Hematopoietic multipotent progenitor cell treated with erythropoietin and hydrocortisone succinate and interleukin-3 and kit ligand, for 6 days (in vitro differentiated cells): ENCODE data around the gene CRACDL.

Experiments
- DNase-seq: peaks from one replicate; pipeline ENCODE4 v3.0.0-alpha.2; 2015

Gene CRACDL

DNA sequence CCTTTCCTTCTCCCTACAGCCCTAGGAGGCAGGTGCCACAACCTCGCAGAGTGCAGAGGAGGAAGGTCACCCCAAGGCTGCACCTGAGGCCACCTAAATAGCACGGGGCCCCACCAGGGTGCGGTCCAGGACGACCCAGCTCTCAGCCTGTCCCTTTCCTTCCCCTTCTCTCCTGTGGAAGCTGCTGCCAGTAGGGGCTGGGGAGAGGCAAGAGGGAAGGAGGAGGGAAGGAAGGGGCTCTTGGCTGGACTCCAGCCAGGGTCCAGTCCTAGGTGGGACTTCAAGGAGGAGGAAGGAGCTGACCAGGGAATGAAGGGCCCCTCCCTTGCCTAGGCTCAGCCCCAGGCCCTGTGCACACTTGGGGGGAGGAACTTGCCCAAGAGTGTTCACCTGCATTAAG is 11.1 kb downstream of the CRACDL start:
- DNase-seq = no peak

- DNase-seq = no peak
Measured at GRCh38 chr2:98924038-98924830, 11.8 kb downstream of the CRACDL start.

- no peak for DNase-seq
Measured at GRCh38 chr2:98923244-98923940, 12.6 kb downstream of the CRACDL start.

DNA sequence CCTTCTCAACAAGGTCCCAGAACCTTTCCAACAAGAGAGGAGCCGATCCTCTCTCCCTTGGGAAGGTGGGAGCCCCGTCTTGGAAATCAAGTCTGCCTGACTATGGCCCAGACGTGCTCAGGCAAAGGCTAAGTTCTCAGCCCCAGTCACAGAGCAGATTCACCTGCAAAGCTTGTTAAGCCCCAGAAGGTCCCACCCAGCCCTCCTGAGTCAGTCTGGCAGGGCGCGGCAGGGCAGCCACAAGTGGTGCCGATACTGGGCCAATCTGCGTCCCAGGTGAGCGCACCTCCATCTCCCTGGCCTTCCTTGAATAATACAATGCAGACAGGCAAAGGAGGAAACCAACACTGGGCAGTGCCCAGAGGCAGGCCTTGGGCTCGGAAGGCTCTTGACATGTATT is 15.0 kb downstream of the CRACDL start:
- DNase-seq = no peak

DNA sequence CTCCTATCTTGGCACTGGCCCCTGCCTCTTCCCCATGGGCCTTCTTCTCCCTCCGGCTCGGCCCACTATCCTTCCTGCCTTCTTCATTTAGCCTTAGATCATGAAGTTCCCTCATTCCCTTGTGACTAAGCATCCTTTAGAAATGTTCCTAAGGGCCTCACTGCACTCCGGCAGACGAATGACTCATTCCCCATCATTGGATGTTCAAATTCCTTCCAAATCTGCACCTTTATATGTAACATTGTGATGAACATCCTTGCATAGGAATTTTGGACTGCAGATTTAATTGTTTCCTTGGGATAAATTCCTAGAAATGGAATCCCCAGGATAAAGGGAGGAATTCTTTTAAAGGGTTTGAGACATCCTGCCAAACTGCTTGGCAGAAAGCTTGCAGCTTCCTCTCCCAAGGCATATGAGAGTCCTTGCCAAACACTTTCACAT is 19.0 kb downstream of the CRACDL start:
- no peak for DNase-seq

DNA sequence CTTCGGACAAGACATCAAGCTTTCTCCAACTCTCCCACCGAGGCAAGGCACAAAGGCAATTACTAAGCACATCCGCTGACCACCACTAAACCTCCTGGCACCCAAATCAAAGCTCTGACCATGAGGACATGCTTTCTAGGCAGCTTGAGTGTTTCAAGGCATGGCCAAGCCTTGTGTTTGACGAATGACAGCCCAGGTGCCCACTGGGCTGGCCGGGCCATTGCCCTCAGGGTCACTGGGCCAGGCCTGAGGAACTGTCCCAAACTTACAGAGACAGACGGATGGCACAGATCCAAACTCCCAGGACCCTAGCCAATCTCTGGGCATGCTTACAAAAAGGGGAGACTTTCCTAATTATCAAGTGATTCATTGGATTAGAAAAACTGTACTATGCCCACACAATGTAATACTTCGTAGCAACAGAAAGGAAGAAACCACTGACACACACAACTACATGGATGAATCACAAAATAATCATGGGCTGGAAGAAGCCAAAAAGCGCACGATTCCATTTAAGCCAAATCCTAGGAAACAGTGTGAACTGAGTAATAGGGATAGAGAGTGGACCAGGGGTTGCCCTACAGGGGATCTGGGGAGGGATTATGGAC is 20.2 kb downstream of the CRACDL start:
- DNase-seq = no peak

DNA sequence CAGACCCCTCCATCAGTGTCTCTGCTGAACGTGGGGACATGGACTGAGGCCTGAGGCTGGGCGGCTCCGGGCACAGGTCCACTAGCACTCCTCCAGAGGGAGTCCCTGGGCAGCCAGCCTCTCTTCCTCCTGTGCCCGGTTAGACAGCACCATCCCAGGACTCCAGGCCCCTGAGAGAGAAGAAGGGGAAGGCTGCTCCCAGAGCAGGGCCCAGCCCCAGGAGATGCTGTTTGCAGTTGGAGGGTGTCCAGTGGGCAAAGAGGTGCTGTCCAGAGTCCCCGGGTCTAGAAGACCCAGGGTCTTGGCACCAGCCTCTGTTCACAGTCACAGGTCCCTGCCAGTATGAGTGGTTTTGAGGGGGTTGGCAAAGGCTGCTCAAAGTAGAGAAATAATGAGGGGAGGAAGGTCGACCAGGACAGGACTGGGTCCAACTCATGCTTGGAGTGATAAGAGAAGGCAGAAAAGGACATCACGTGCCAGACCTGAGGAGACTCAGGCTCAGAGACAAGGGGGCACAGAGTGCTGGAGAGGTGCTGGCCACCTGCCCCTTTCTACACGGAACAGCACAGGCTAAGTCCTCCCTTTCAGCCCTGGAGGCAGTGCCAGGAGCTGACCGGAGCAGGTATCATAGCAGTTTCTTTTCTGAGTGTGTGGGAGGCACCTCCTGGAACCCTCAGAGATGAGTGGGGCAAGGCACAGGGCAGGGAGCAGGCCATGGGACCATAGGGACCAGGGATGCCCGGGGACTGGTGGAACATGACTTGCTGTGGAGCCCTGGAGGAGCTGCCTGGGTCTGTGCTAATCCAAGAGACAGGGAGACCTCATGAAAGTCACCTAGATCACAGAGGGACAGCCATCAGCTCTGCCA is 21.1 kb downstream of the CRACDL start:
- DNase-seq = no peak

- DNase-seq = no peak
Measured at GRCh38 chr2:98913916-98914712, 21.9 kb downstream of the CRACDL start.

DNA sequence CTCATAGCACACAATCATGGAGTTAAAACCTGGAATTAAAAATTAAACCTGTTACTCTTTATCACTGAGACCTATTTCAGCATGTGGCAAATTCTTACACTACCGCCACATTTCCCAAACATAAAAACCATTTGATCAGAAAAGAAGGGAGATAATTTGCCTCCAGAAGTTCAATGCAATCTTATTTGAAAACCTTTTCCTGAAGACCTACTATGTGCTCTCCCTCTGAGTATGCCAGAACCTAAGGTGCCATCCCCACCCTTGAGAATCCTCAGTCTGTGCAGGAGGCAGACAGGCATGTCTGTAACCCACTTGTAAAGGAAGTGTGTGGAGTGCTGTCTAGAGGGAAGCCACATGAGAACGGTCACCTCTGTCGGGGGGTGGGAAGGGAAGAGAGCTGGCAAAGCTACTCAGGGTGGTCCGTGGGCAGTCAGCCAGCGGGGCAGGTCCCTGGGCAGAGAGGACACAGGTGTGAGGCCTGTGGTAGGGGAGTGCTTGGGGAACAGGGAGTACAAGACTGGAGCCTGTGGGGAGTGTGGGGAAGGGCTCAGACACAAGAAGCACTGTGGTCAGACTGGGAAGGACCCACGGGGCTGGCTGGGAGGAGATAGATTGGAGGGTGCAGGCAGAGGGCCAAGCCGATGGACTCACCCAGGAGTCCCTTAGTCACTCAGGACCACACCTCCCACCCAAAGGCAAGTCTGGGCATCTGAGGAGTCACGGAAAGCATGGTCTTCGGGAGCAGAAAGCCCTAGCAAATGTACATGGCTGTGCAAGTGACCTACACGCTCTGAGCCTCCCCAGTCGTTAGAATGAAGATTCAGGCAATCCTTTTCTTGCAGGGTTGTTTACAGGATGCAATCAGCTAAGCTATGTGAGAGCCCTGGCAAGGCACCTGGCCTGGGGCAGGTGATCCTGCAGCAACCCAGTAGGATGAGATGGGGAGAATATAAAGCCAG is 22.8 kb downstream of the CRACDL start:
- no peak for DNase-seq

DNA sequence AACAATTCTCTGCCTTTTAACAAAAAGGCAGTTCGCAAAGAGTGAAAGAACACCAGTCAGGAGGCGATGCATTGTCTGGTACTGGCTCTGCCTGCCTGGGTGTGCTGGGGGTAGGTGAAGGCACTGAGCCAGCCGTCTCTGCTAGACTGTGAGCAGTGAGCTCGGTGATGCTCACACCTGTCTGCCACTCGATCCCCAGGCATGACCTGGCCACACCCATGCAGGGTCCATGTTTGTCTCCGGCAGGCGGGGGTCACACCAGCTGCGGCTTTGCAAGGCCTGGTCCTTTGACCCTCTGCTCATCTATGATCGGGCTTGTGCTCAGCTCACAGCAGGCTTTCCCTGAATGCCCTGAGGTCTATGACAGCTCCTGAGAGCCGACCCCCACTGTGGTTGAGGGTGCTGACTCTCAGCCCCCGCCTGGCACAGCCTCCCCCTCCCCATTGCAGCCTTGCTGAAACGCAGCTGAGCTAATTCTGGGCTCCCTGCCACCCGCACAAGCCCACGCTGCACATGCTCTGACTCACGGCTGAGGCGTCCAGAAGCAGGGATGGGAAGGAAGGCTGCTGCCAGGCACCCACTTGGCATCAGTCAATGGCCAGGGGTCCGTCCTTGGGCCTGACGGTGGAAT is 23.7 kb downstream of the CRACDL start:
- DNase-seq = no peak

DNA sequence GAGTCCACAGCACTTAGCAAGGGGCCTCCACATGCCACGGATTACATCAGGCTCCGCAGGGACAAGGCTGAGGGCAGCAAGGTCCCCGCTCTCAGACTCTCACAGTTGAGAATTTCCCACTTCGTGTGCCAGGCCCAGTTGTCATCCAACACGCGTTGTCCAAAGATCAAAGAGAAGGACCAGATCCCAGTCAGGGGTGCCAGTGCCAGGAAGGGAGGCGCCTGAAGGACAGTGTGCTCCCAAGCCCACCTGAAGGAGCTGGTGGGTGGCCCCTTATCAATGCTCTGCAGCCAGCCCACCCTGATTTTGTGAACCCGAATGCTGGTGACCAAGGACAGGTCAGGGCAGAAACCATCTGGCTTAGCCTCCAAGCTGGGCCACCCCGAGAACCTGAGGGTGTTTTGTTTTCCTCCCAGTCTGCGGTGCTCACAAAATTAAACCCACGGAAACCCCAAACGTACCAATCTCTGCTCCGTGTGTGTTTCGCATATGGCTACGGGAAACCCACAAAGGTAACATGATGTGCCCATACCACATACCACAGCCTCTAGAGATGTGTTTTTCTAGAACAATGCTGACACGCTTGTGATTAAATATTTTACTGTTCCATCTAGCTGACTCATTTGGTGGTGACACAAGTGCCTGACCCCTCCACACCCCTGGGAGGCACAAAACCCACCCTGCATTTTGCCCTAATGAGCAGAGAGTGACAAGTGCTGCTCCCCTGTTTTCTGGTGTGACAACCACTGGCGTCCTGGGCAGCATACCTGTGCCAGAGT is 24.5 kb downstream of the CRACDL start:
- DNase-seq = no peak

GRCh38 chr2:98911126-98911375 is 25.0 kb downstream of the CRACDL start:
- DNase-seq = no peak

DNA sequence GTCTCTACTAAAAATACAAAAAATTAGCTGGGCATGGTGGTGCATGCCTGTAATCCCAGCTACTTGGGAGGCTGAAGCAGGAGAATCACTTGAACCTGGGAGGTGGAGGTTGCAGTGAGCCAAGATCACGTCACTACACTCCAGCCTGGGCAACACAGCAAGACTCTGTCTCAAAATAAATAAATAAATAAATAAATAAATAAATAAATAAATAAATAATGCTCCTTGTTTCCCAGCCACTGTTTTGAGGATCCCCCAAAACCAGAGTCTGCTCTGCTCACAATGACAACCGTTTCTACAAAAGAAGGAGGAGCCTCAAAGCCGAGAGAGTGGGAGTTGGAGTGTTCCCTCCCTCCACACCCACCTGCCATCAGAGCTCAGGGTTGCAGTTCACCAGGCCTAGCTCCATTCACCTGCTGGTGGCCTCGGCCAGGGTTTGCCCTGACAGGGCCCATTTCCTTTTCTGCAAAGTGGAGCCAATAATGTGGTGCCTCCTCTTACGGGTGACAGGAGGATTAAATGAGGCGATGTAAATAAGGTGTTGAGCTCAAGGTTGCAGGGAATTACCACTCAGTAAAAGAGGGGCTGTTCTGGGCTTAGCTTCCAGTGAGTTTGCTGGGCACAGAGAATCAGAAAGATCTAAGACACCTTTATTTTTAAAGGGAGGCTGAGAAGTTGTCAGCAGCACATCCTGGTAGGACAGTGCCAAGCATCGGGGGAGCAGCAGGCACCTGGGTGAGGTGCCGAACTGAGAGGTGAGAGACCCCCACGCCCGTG is 25.5 kb downstream of the CRACDL start:
- DNase-seq = no peak

DNA sequence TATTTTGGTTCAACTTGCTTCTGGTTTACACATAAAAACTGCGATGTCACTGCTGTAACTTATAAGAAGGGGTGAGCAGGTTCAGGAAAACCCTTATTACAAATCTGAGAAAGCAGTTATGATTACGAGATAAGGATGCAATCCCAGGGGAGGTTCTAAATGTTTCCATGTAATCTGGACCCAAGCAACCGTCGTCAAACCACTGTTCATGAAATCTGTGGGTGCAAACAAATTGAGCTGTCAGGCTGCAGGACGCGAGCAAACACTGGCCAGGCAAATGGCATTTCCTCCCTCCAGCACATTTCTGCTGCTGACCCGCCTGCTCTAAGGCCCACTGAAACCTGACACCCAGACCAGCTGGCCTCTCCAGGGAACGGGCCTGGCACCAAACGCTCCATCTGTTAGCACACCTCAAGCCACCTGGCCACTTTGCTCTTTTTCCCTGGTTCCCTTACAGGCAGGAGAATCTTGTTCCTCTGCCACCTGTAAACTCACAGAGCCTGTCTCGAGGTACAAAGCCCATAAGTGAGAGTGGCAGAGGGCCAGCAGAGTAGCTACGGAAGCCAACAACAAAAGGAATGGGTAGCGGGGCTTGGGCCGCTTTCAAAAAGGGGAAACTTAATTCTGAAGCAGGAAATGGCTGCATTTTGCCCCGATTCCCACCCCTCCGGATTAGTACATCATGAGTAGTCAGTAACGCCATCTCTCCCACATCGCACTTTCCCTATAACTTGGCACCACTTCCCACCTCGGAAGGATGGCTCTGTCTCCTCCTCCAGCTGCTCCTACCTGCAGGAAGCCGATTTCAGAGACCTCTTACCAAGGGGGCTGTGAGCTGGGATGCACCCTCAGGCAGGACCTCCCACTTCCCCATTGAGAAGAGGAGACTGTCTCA is 26.5 kb downstream of the CRACDL start:
- peak; percentile 10 for DNase-seq

GRCh38 chr2:98908931-98909316 is 27.1 kb downstream of the CRACDL start:
- peak; percentile 33 for DNase-seq

DNA sequence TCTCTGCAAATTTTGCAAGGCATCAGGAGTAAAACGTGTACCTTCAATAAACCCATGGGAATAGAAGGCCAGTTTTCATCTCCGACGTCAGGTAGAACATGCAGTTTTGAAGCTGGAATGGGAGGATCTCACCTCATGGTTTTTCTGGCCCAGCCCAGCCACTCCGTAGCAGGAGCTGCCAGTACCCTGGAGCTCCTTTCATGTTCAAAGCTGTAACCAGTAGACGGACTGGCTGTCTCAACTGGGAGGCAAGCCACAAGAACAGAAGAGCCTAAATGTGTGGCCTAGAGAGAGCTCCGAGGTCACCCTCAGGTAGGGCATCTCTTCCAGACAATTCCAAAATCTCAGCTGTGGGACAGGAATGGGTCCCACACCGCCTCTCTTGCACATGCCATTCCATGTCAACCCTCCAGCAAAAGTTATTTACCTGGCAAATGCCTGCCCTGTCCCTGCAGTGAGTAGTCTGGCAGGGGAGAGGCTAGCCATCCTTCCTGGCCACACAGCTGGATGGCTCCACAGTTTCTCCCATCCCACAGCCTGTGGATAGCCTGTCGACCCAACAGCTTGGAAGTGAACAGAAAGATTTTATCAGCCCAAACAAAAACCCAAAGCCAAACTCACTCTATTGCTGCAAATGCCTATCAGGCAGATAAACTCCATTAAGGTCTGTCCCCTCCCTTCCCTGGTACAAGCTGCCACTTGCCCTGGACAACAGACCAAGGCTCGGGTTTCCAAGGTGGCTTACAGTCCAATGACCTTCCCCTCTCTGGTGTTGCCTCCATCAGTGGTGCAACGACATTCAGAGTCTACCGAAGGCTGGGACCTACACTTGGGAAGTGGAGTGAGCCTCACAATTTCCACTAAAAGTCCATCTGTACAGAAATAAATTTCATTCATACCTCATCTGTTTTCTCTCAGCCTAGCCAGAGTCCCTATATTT is 27.8 kb downstream of the CRACDL start:
- DNase-seq = no peak

GRCh38 chr2:98907385-98907784 is 28.6 kb downstream of the CRACDL start:
- no peak for DNase-seq
